ENCODE data around the gene PTPN7. TPM values are rescaled to one million over a fixed set of nuclear protein-coding genes. Genes with fewer than 3 reads are reported as not detected.
A peak's percentile ranks its signal among the peaks of the same experiment; 100 is the strongest.

Gene PTPN7
- total RNA-seq, 1 donor from 2014 or later = not detected

DNA sequence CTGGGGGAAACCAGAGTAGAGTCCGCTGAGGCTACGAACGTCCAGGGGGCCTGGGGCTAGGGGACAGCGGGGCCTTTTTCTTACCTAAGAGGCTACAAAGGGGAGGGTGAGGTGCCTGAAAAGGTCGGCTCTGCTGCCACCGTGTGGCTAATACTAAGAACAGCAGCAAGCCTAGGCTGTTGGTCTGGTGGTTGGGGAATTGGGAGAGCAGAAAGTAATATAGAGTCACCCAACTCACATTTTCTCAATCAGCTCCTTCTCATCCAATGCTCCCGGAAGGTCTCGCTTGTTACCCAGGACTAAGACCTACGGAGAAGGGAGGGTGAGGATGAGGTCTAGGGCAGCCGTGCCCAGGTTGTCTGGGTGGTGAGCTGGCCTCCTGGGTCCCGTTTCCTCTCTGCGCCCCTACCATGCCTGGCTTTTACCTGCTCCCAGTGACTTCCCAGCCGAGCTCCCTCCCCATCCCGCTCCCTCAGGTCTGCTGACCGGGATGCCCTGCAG, 25.1 kb downstream of the PTPN7 start:
- Histone ChIP-seq H3K27ac (no peak overlapping the region), H3K27me3 (no peaks in the 10 kb centered on the region), H2AFZ (replicated peaks) (no peak overlapping the region), H3F3A (ENCODE audit: low read depth) (peaks cover 19% of the 10 kb centered on the region), H3K79me2 (ENCODE audit: low read depth) (peaks cover 13% of the 10 kb centered on the region), H3K4me1 (no peaks in the 10 kb centered on the region), H3K4me2 (no peak overlapping the region), H3K4me3 (no peak overlapping the region), H4K20me1 (ENCODE audit: low read depth) (peaks cover 21% of the 10 kb centered on the region), H3K36me3 (no peaks in the 10 kb centered on the region), H3K9me3 (ENCODE audit: low read depth) (no peaks in the 10 kb centered on the region), H3K9ac (no peak overlapping the region)
- peaks cover 2% of the 10 kb centered on the region for H3K27me3 Mint-ChIP-seq (ENCODE audit: insufficient read depth, low read depth)
- peak; percentile 83 for DNase-seq (ENCODE audit: low spot score)
- peaks cover 8% of the 10 kb centered on the region for H3K4me1 Mint-ChIP-seq
- H3K27ac Mint-ChIP-seq = no peak overlapping the region
- H3K4me3 Mint-ChIP-seq = no peak overlapping the region
- H3K36me3 Mint-ChIP-seq = peaks cover 5% of the 10 kb centered on the region
- H3K9me3 Mint-ChIP-seq = no peaks in the 10 kb centered on the region
- TF ChIP-seq EZH2 (IDR thresholded peaks at IDR 0.05) (no peak), EZH2phosphoT487 (IDR thresholded peaks at IDR 0.05) (no peak)
- TF ChIP-seq, protein P1, sequence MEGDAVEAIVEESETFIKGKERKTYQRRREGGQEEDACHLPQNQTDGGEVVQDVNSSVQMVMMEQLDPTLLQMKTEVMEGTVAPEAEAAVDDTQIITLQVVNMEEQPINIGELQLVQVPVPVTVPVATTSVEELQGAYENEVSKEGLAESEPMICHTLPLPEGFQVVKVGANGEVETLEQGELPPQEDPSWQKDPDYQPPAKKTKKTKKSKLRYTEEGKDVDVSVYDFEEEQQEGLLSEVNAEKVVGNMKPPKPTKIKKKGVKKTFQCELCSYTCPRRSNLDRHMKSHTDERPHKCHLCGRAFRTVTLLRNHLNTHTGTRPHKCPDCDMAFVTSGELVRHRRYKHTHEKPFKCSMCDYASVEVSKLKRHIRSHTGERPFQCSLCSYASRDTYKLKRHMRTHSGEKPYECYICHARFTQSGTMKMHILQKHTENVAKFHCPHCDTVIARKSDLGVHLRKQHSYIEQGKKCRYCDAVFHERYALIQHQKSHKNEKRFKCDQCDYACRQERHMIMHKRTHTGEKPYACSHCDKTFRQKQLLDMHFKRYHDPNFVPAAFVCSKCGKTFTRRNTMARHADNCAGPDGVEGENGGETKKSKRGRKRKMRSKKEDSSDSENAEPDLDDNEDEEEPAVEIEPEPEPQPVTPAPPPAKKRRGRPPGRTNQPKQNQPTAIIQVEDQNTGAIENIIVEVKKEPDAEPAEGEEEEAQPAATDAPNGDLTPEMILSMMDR (IDR thresholded peaks at IDR 0.05) = peak; percentile 84

DNA sequence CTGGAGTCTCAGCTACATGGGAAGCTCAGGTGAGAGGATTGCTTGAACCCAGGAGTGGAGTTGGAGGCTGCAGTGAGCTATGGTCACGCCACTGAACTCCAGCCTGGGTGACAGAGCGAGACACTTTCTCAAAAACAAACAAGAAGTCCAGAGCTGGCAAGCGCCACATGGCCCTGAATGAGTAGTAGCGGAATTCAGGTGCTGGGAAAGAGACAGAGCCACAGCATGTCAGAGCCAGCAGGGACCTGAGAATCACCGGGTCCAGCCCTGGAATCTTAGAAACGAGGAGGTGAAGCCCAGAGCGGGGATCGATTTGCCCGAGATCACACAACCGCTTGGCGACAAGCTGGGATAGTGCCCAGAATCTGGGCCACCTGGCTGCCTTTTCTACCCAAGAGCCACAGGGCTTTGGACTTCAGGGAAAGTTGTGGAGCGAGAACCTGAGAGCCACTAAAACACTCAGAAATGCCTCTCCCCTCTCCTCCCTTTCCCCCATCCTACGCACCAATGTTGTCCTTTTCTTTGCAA, 25.7 kb downstream of the PTPN7 start:
- H3K36me3 Mint-ChIP-seq = peaks cover 5% of the 10 kb centered on the region
- no peaks in the 10 kb centered on the region for H3K9me3 Mint-ChIP-seq
- Histone ChIP-seq H4K20me1 (ENCODE audit: low read depth) (peaks cover 20% of the 10 kb centered on the region), H3K4me2 (no peak overlapping the region), H3K4me3 (no peak overlapping the region), H3K4me1 (no peaks in the 10 kb centered on the region), H3K27me3 (no peaks in the 10 kb centered on the region), H2AFZ (replicated peaks) (no peak overlapping the region), H3K9me3 (ENCODE audit: low read depth) (no peaks in the 10 kb centered on the region), H3K79me2 (ENCODE audit: low read depth) (peaks cover 7% of the 10 kb centered on the region), H3K27ac (no peak overlapping the region), H3K36me3 (no peaks in the 10 kb centered on the region), H3F3A (ENCODE audit: low read depth) (peaks cover 19% of the 10 kb centered on the region), H3K9ac (no peak overlapping the region)
- DNase-seq (ENCODE audit: low spot score) = no peak
- TF ChIP-seq EZH2 (IDR thresholded peaks at IDR 0.05) (no peak), EZH2phosphoT487 (IDR thresholded peaks at IDR 0.05) (no peak)
- TF ChIP-seq, protein P1 (IDR thresholded peaks at IDR 0.05) = no peak
- peaks cover 12% of the 10 kb centered on the region for H3K4me1 Mint-ChIP-seq
- no peak overlapping the region for H3K27ac Mint-ChIP-seq
- H3K4me3 Mint-ChIP-seq = no peak overlapping the region
- peaks cover 2% of the 10 kb centered on the region for H3K27me3 Mint-ChIP-seq (ENCODE audit: insufficient read depth, low read depth)

- Histone ChIP-seq H3F3A (ENCODE audit: low read depth) (peaks cover 19% of the 10 kb centered on the region), H3K27me3 (no peaks in the 10 kb centered on the region), H3K79me2 (ENCODE audit: low read depth) (peaks cover 4% of the 10 kb centered on the region), H3K27ac (no peak overlapping the region), H3K9me3 (ENCODE audit: low read depth) (no peaks in the 10 kb centered on the region), H4K20me1 (ENCODE audit: low read depth) (peaks cover 17% of the 10 kb centered on the region), H3K36me3 (no peaks in the 10 kb centered on the region), H3K9ac (no peak overlapping the region), H3K4me2 (no peak overlapping the region), H2AFZ (replicated peaks) (no peak overlapping the region), H3K4me1 (no peaks in the 10 kb centered on the region), H3K4me3 (no peak overlapping the region)
- Mint-ChIP-seq H3K27ac (no peak overlapping the region), H3K9me3 (no peaks in the 10 kb centered on the region), H3K27me3 (ENCODE audit: insufficient read depth, low read depth) (peaks cover 2% of the 10 kb centered on the region), H3K36me3 (peaks cover 4% of the 10 kb centered on the region), H3K4me3 (no peak overlapping the region), H3K4me1 (peaks cover 16% of the 10 kb centered on the region)
- no peak for DNase-seq (ENCODE audit: low spot score)
- TF ChIP-seq EZH2 (IDR thresholded peaks at IDR 0.05) = no peak
- no peak for TF ChIP-seq EZH2phosphoT487 (IDR thresholded peaks at IDR 0.05)
- TF ChIP-seq, protein P1 (IDR thresholded peaks at IDR 0.05) = no peak
These were observed 26.4 kb downstream of the PTPN7 start for GRCh38 chr1:202133989-202134388.

Data from neural progenitor cell (in vitro differentiated cells).